HFF-Myc (cell line): ENCODE results near the gene TRIAP1.

Source experiments
- DNase-seq: peaks from one replicate; pipeline ENCODE4 v3.0.0-alpha.2; 2011; ENCODE audit warnings: low read depth; ENCODE audit errors: extremely low read depth
- H3K4me3 ChIP-seq: replicated peaks from 2 replicates; pipeline ENCODE4 v1.5.1; 2011; ENCODE audit warnings: low read depth, mild to moderate bottlenecking, control low read depth, low read length
- TF ChIP-seq, protein P1 (sequence below): IDR thresholded peaks from 2 replicates; pipeline ENCODE4 v1.5.1; 2012; ENCODE audit warnings: mild to moderate bottlenecking, low read depth, low read length, control low read depth; ENCODE audit errors: missing control alignments

The TRIAP1 gene

GRCh38 chr12:120429368-120429767 lies 16.8 kb downstream of the TRIAP1 start:
- H3K4me3 ChIP-seq = no peak overlapping the region
- TF ChIP-seq, protein P1, sequence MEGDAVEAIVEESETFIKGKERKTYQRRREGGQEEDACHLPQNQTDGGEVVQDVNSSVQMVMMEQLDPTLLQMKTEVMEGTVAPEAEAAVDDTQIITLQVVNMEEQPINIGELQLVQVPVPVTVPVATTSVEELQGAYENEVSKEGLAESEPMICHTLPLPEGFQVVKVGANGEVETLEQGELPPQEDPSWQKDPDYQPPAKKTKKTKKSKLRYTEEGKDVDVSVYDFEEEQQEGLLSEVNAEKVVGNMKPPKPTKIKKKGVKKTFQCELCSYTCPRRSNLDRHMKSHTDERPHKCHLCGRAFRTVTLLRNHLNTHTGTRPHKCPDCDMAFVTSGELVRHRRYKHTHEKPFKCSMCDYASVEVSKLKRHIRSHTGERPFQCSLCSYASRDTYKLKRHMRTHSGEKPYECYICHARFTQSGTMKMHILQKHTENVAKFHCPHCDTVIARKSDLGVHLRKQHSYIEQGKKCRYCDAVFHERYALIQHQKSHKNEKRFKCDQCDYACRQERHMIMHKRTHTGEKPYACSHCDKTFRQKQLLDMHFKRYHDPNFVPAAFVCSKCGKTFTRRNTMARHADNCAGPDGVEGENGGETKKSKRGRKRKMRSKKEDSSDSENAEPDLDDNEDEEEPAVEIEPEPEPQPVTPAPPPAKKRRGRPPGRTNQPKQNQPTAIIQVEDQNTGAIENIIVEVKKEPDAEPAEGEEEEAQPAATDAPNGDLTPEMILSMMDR = no peak
- no peak for DNase-seq

GRCh38 chr12:120428597-120429229 lies 17.5 kb downstream of the TRIAP1 start:
- TF ChIP-seq, protein P1 = no peak

DNA sequence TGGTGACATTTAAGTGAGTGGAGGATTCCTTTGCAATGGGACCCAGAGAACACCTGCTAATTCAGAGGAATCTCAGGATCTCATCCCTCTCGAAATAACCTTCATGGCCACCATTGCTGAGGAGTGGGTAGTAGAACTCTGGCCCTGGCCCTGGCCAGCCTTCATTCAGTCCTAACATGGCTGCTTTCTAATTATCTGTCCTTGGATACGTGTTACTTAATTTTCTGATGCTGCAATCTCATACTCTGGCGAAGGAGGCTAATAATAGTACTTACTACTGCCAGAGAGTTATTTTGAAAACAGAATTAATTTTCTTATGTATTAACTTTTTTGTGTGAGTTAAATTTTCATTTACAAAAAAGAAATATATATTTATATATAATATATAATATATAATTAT lies 20.4 kb downstream of the TRIAP1 start:
- H3K4me3 ChIP-seq = no peak overlapping the region
- no peak for DNase-seq
- TF ChIP-seq, protein P1 = no peak

More at GRCh38 chr12:120428597-120429229, 17.5 kb downstream of the TRIAP1 start:
- H3K4me3 ChIP-seq = no peak overlapping the region
- no peak for DNase-seq

DNA sequence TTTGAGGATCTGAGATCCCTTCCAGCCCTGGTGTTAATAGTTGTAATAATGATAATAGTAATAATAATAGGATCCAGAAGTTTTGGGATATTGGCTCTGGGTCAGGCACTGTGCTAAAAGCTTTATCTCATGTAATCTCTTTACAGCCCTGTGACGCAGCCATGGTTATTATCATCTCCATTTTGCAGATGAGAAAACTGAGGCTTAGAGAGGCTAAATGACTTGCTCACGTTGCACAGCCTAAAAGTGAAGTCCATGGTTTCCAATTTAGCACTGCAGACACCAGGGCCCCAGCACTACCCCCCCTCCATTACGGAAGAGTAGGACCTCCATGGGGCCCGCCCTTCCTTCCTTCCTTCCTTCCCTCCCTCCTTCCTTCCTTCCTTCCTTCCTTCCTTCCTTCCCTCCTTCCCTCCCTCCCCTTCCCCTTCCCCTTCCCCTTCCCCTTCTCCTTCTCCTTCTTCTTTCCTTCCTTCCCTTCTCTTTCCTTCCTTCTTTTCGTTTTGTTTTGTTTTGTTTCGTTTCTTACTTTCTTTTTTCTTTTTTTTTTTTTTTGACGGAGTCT lies 23.2 kb downstream of the TRIAP1 start:
- DNase-seq = no peak
- no peak overlapping the region for H3K4me3 ChIP-seq
- TF ChIP-seq, protein P1 = no peak

DNA sequence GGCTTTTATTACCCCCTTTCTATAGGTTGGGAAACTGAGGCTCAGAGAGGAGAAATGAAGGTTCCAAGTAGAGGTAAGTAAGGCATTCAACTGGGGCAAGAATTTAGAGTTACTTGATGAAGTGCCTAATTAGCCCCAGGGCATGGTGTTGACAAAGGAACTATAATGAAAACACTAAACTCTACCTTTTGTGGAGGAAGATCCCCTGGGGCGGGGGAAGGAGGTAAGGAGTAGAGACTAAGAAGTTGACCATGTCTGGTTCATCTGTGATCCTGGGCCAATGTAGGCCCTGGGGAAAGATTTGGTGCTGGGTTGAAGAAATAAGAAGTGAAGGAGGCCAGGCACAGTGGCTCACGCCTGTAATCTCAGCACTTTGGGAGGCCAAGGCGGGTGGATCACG lies 24.5 kb downstream of the TRIAP1 start:
- H3K4me3 ChIP-seq = no peak overlapping the region
- DNase-seq = no peak
- TF ChIP-seq, protein P1 = no peak

- no peak overlapping the region for H3K4me3 ChIP-seq
- TF ChIP-seq, protein P1 = no peak
- no peak for DNase-seq
Observed at GRCh38 chr12:120417917-120418580, 28.1 kb downstream of the TRIAP1 start.
